Left lung (tissue), 10 donors: Measurements from ENCODE around the gene KLF11. TPM values are rescaled to one million over a fixed set of nuclear protein-coding genes. Genes with fewer than 3 reads are reported as not detected.
A peak's percentile ranks its signal among the peaks of the same experiment; 100 is the strongest.
"Not testable (repeated sequence)": the region's sequence is repeated elsewhere in the genome, so short reads cannot be mapped to it uniquely, and the experiment has no call there.

Source experiments
- ATAC-seq: fragments of 200-7000 bp; cut with Tn5 transposase; one replicate; pipeline ENCODE4 v1.9.1; 2020; ENCODE audit warnings: moderate library complexity
- DNase-seq, 4 donors: peaks; one replicate each; pipeline ENCODE4 v3.0.0-alpha.2; 2013 to 2020
- H3K27ac ChIP-seq, 2 donors: fragments of 200-600 bp; sonication (generic) in 1 of 2; one replicate each; pipeline versions ENCODE4 v1.5.0 to v1.8.0; 2020 to 2021
- H3K27me3 ChIP-seq, 2 donors: fragments of 200-600 bp; sonication (generic) in 1 of 2; one replicate each; pipeline versions ENCODE4 v1.5.0 to v1.8.0; 2020 to 2021
- H3K36me3 ChIP-seq, 2 donors: fragments of 200-600 bp; sonication (generic) in 1 of 2; one replicate each; pipeline versions ENCODE4 v1.5.0 to v1.8.0; 2020 to 2021
- H3K4me1 ChIP-seq, 2 donors: fragments of 200-600 bp; one replicate each; pipeline ENCODE4 v1.8.0; 2021
- H3K4me3 ChIP-seq, 2 donors: fragments of 200-600 bp; sonication (generic) in 1 of 2; one replicate each; pipeline versions ENCODE4 v1.5.0 to v1.8.0; 2020 to 2021; ENCODE audit warnings: mild to moderate bottlenecking in 1 of 2
- H3K9me3 ChIP-seq, 2 donors: fragments of 200-600 bp; sonication (generic) in 1 of 2; one replicate each; pipeline versions ENCODE4 v1.5.0 to v1.8.0; 2020 to 2021
- CTCF ChIP-seq, 2 donors: fragments of 200-600 bp; sonication (generic) in 1 of 2; IDR thresholded peaks; one replicate each; pipeline versions ENCODE4 v1.5.0 to v1.8.0; 2021; ENCODE audit warnings: antibody characterized with exemption in 2 of 2
- intact Hi-C, 2 donors: fragments of 100-400 bp; cut with DNase I; formaldehyde crosslinking; loops; one replicate each; pipeline versions ENCODE4 v1.11.2 to v1.14.2; 2022
- polyA plus RNA-seq, 6 donors: library from polyadenylated mRNA; unstranded; fragments of 120-200 nt; gene quantifications; one replicate each; pipeline ENCODE4 v1.2.1, GENCODE V29; 2013; ENCODE audit not compliant: insufficient read length in 6 of 6
- total RNA-seq, 2 donors: library from RNA; stranded (reverse); fragmentation: NEBNext Ultra II Directional; extraction: Animal tissue kit (Norgen Biotek cat#: 25700); gene quantifications; one replicate each; pipeline ENCODE4 v1.2.1, GENCODE V29; 2021
- donor health status: DM: no; HTN: yes; CAD: no.
- donor health status: DM: no; HTN: no; CAD: no.

KLF11 gene
- total and polyA plus RNA-seq, 8 donors: 15.7 to 23.0 (median 20.0) TPM

- no peaks in the 10 kb centered on the region for H3K27me3 ChIP-seq
- peak overlapping the region; percentile 67 to 73 for H3K27ac ChIP-seq
- peak; percentile 91 for ATAC-seq
- no peak for TF ChIP-seq CTCF (IDR thresholded peaks at IDR 0.05)
- peak overlapping the region in 1 of 2 donors; percentile 1 for H3K4me3 ChIP-seq
- peak in 3 of 4 donors; percentile 55 to 88 (median 84) for DNase-seq
- H3K9me3 ChIP-seq: no peaks in the 10 kb centered on the region
- intact Hi-C loops: no loop called here
- no peaks in the 10 kb centered on the region for H3K36me3 ChIP-seq
- H3K4me1 ChIP-seq: peaks cover 10 to 34% of the 10 kb centered on the region in 2 donors
These were observed 14.1 kb upstream of the KLF11 start for GRCh38 chr2:10028988-10029874.

- Histone ChIP-seq H3K36me3 (no peaks in the 10 kb centered on the region), H3K9me3 (no peaks in the 10 kb centered on the region), H3K4me1 (peaks cover 15 to 40% of the 10 kb centered on the region in 2 donors), H3K4me3 (no peak overlapping the region), H3K27me3 (no peaks in the 10 kb centered on the region), H3K27ac (peak overlapping the region; percentile 67 to 73)
- TF ChIP-seq CTCF (IDR thresholded peaks at IDR 0.05): no peak
- intact Hi-C loops: no loop called here
- DNase-seq: no peak
- ATAC-seq: no peak
These were observed 13.5 kb upstream of the KLF11 start for GRCh38 chr2:10029875-10030223.

GRCh38 chr2:10030311-10030736 is 13.0 kb upstream of the KLF11 start:
- no peak for TF ChIP-seq CTCF (IDR thresholded peaks at IDR 0.05)
- H3K4me3 ChIP-seq: no peak overlapping the region
- no peak for ATAC-seq
- peak in 2 of 4 donors; percentile 50 to 61 for DNase-seq
- H3K27ac ChIP-seq: peak overlapping the region in 1 of 2 donors; percentile 73
- H3K9me3 ChIP-seq: no peaks in the 10 kb centered on the region
- intact Hi-C loops: no loop called here
- peaks cover 15 to 45% of the 10 kb centered on the region in 2 donors for H3K4me1 ChIP-seq
- H3K36me3 ChIP-seq: no peaks in the 10 kb centered on the region
- no peaks in the 10 kb centered on the region for H3K27me3 ChIP-seq

GRCh38 chr2:10030798-10031197 is 12.6 kb upstream of the KLF11 start:
- H3K27ac ChIP-seq: peak overlapping the region in 1 of 2 donors; percentile 73
- H3K4me3 ChIP-seq, intact Hi-C loops, ATAC-seq, H3K36me3 ChIP-seq, H3K27me3 ChIP-seq, H3K9me3 ChIP-seq: not testable (repeated sequence)
- H3K4me1 ChIP-seq: peaks cover 19 to 50% of the 10 kb centered on the region in 2 donors
- DNase-seq: peak in 1 of 4 donors; percentile 20

- H3K9me3 ChIP-seq: no peaks in the 10 kb centered on the region
- ATAC-seq (no peak), DNase-seq (peak in 1 of 4 donors; percentile 62)
- no peak overlapping the region for H3K4me3 ChIP-seq
- H3K27ac ChIP-seq: no peak overlapping the region
- intact Hi-C loops: no loop called here
- TF ChIP-seq CTCF (IDR thresholded peaks at IDR 0.05): no peak
- H3K4me1 ChIP-seq: peaks cover 32 to 63% of the 10 kb centered on the region in 2 donors
- H3K36me3 ChIP-seq: no peaks in the 10 kb centered on the region
- H3K27me3 ChIP-seq: no peaks in the 10 kb centered on the region
These were observed 11.2 kb upstream of the KLF11 start for GRCh38 chr2:10031886-10032745.
